Uterus (tissue), 4 donors: ENCODE results near the gene GREB1. TPM values are rescaled to one million over a fixed set of nuclear protein-coding genes. Genes with fewer than 3 reads are reported as not detected.

Source experiments
- DNase-seq, 2 donors: peaks; one replicate each; pipeline ENCODE4 v3.0.0-alpha.2; 2019 to 2020
- H3K27ac ChIP-seq, 2 donors: fragments of 200-600 bp; sonication (generic); 1 replicate in 1 of 2; 2 replicates in 1 of 2; pipeline ENCODE4 v1.5.1; 2016 to 2018
- H3K27me3 ChIP-seq, 2 donors: fragments of 200-600 bp; sonication (generic); one replicate each; pipeline ENCODE4 v1.5.1; 2018 to 2019; ENCODE audit warnings: control low read depth in 1 of 2
- H3K36me3 ChIP-seq, 2 donors: fragments of 200-600 bp; sonication (generic); one replicate each; pipeline ENCODE4 v1.5.1; 2019; ENCODE audit warnings: control low read depth in 1 of 2
- H3K4me1 ChIP-seq, 2 donors: fragments of 200-600 bp; sonication (generic); one replicate each; pipeline ENCODE4 v1.5.1; 2018 to 2019; ENCODE audit warnings: control low read depth in 1 of 2
- H3K4me3 ChIP-seq, 2 donors: fragments of 200-600 bp; sonication (generic); 1 replicate in 1 of 2; 2 replicates in 1 of 2; pipeline ENCODE4 v1.5.1; 2018 to 2019; ENCODE audit warnings: mild to moderate bottlenecking in 1 of 2
- H3K9me3 ChIP-seq, 2 donors: fragments of 200-600 bp; sonication (generic); one replicate each; pipeline ENCODE4 v1.5.1; 2019; ENCODE audit warnings: control low read depth in 1 of 2
- CTCF ChIP-seq, 4 experiments: fragments of 200-600 bp in 2 of 4; fragments of 450-650 bp in 2 of 4; sonication (generic) in 2 of 4; IDR thresholded peaks; one replicate each; pipeline ENCODE4 v1.5.1; 2016 to 2019; ENCODE audit warnings: antibody characterized with exemption in 4 of 4, mild to moderate bottlenecking in 2 of 4, moderate library complexity in 1 of 4
- POLR2A ChIP-seq, 2 donors: fragments of 450-650 bp; IDR thresholded peaks; one replicate each; pipeline ENCODE4 v1.6.1; 2016; ENCODE audit warnings: antibody characterized with exemption in 2 of 2, mild to moderate bottlenecking in 1 of 2, moderate library complexity in 1 of 2
- intact Hi-C: fragments of 100-400 bp; cut with DNase I; formaldehyde crosslinking; loops from one replicate; pipeline ENCODE4 v1.15.1; 2023; ENCODE audit warnings: low total_unique reads
- total RNA-seq, 4 donors: library from RNA; depleted of rRNA in 3 of 4; stranded (reverse); fragments of >200 nt in 3 of 4; gene quantifications; one replicate each; pipeline versions ENCODE4 v1.1.0 to v1.2.4, GENCODE V29; 2014 to 2023
- donor health status: DM: yes; HTN: yes; CAD: no.

GREB1 gene
- 100 to 1,000 TPM in 2 of 4 donors, 10 to 100 TPM in 2; 20.3 to 166 (median 78.8) TPM for total RNA-seq

GRCh38 chr2:11533278-11534070 lies at the start of gene GREB1:
Gene GREB1 (plus strand): TSS chr2:11534045. CDS start chr2:11556615, 22,570 bp downstream.
- intact Hi-C loops = no loop called here

GRCh38 chr2:11488809-11489208 lies 45.0 kb upstream of the GREB1 start:
- H3K4me3 ChIP-seq = no peak overlapping the region
- H3K27ac ChIP-seq = no peak overlapping the region
- H3K27me3 ChIP-seq = no peaks in the 10 kb centered on the region
- no peak for DNase-seq
- no peaks in the 10 kb centered on the region for H3K9me3 ChIP-seq
- TF ChIP-seq POLR2A (IDR thresholded peaks at IDR 0.05) (no peak), CTCF (IDR thresholded peaks at IDR 0.05) (no peak)
- no peaks in the 10 kb centered on the region for H3K36me3 ChIP-seq
- intact Hi-C loops = no loop called here
- H3K4me1 ChIP-seq = no peaks in the 10 kb centered on the region

More at GRCh38 chr2:11533278-11534070, at the start of gene GREB1:
- H3K4me3 ChIP-seq = no peak within 1 kb of the TSS
- TF ChIP-seq POLR2A (IDR thresholded peaks at IDR 0.05) (no peak), CTCF (IDR thresholded peaks at IDR 0.05) (no peak)
- H3K9me3 ChIP-seq = no peaks in the 10 kb centered on the region
- H3K27ac ChIP-seq = peak within 1 kb of the TSS; percentile 78 to 81
- no peak for DNase-seq
- no peaks in the 10 kb centered on the region for H3K27me3 ChIP-seq
- H3K4me1 ChIP-seq = no peaks in the 10 kb centered on the region
- H3K36me3 ChIP-seq = no peaks in the 10 kb centered on the region

- intact Hi-C loops = no loop called here
- H3K27me3 ChIP-seq = no peaks in the 10 kb centered on the region
- H3K4me3 ChIP-seq = no peak overlapping the region
- no peaks in the 10 kb centered on the region for H3K9me3 ChIP-seq
- TF ChIP-seq POLR2A (IDR thresholded peaks at IDR 0.05) (no peak), CTCF (IDR thresholded peaks at IDR 0.05) (no peak)
- H3K36me3 ChIP-seq = no peaks in the 10 kb centered on the region
- H3K4me1 ChIP-seq = no peaks in the 10 kb centered on the region
- H3K27ac ChIP-seq = no peak overlapping the region
- DNase-seq = no peak
Observed at GRCh38 chr2:11490194-11490593, 43.7 kb upstream of the GREB1 start.

- DNase-seq = no peak
- H3K27ac ChIP-seq = peak overlapping the region in 1 of 2 donors; percentile 38
- no peak overlapping the region for H3K4me3 ChIP-seq
- no peak for TF ChIP-seq POLR2A (IDR thresholded peaks at IDR 0.05)
- TF ChIP-seq CTCF (IDR thresholded peaks at IDR 0.05) = no peak
- H3K4me1 ChIP-seq = no peaks in the 10 kb centered on the region
- H3K27me3 ChIP-seq = no peaks in the 10 kb centered on the region
- no peaks in the 10 kb centered on the region for H3K36me3 ChIP-seq
- intact Hi-C loops = no loop called here
- H3K9me3 ChIP-seq = no peaks in the 10 kb centered on the region
Observed at GRCh38 chr2:11491348-11491933, 42.4 kb upstream of the GREB1 start.

- TF ChIP-seq CTCF (IDR thresholded peaks at IDR 0.05) = no peak
- no peak for TF ChIP-seq POLR2A (IDR thresholded peaks at IDR 0.05)
- no peaks in the 10 kb centered on the region for H3K4me1 ChIP-seq
- no peak overlapping the region for H3K4me3 ChIP-seq
- intact Hi-C loops = no loop called here
- no peaks in the 10 kb centered on the region for H3K27me3 ChIP-seq
- no peak for DNase-seq
- H3K36me3 ChIP-seq = no peaks in the 10 kb centered on the region
- peak overlapping the region in 1 of 2 donors; percentile 38 for H3K27ac ChIP-seq
- H3K9me3 ChIP-seq = no peaks in the 10 kb centered on the region
Observed at GRCh38 chr2:11492244-11492643, 41.6 kb upstream of the GREB1 start.
